PC-9 (cell line): Measurements from ENCODE around the gene EHBP1. TPM values are rescaled to one million over a fixed set of nuclear protein-coding genes. Genes with fewer than 3 reads are reported as not detected.

ENCODE experiments used
- BruUV-seq: library from RNA; stranded (reverse); fragments of 400-500 nt; replicated peaks from 2 replicates; lab custom pipeline; 2021; lab: Mats Ljungman, UMichigan
- CTCF ChIA-PET: fragments of 300-600 bp; sonication (Branson Sonifier 250); formaldehyde crosslinking; loops from one replicate; lab custom pipeline; 2022; ENCODE audit warnings: antibody characterized with exemption; lab: Charles Lee
- POLR2A ChIA-PET: fragments of 300-600 bp; sonication (Branson Sonifier 250); formaldehyde crosslinking; loops from one replicate; lab custom pipeline; 2022; ENCODE audit warnings: antibody characterized with exemption; ENCODE audit not compliant: unreplicated experiment; lab: Charles Lee
- DNase-seq, 2 experiments: peaks; one replicate each; pipeline versions ENCODE4 v3.0.0 to v3.0.0-alpha.2; 2015 to 2022; ENCODE audit warnings: mixed read lengths in 1 of 2
- H2AFZ ChIP-seq: fragments of 200-600 bp; sonication (generic); 2 replicates; pipeline ENCODE4 v1.8.1; 2017; ENCODE audit warnings: antibody characterized with exemption
- H3F3A ChIP-seq: fragments of 200-600 bp; sonication (generic); 2 replicates; pipeline ENCODE4 v1.8.1; 2017; ENCODE audit warnings: antibody characterized with exemption, mild to moderate bottlenecking, low read depth; ENCODE audit not compliant: insufficient read depth
- H3K27ac ChIP-seq: fragments of 200-600 bp; sonication (generic); 2 replicates; pipeline ENCODE4 v1.6.1; 2016; ENCODE audit warnings: mixed run types
- H3K27me3 ChIP-seq: fragments of 200-600 bp; sonication (generic); 2 replicates; pipeline ENCODE4 v1.6.1; 2016; ENCODE audit warnings: low read depth, mixed run types; ENCODE audit not compliant: insufficient read depth
- H3K36me3 ChIP-seq: fragments of 200-600 bp; sonication (generic); 2 replicates; pipeline ENCODE4 v1.6.1; 2016; ENCODE audit warnings: low read depth, mixed run types
- H3K4me1 ChIP-seq: fragments of 200-600 bp; sonication (generic); replicated peaks from 2 replicates; pipeline ENCODE4 v1.6.1; 2016; ENCODE audit warnings: mixed run types; ENCODE audit not compliant: insufficient read depth
- H3K4me2 ChIP-seq: fragments of 200-600 bp; sonication (generic); 2 replicates; pipeline ENCODE4 v1.6.1; 2017; ENCODE audit warnings: mixed run types
- H3K4me3 ChIP-seq: fragments of 200-600 bp; sonication (generic); 2 replicates; pipeline ENCODE4 v1.6.1; 2016; ENCODE audit warnings: mixed run types
- H3K79me2 ChIP-seq: fragments of 200-600 bp; sonication (generic); 2 replicates; pipeline ENCODE4 v1.6.1; 2017; ENCODE audit warnings: low read depth, mixed run types
- H3K9me2 ChIP-seq: fragments of 200-600 bp; sonication (generic); 2 replicates; pipeline ENCODE4 v1.8.1; 2017; ENCODE audit warnings: mild to moderate bottlenecking; ENCODE audit not compliant: insufficient read depth
- H3K9me3 ChIP-seq: fragments of 200-600 bp; sonication (generic); 2 replicates; pipeline ENCODE4 v1.8.1; 2016; ENCODE audit warnings: low read depth; ENCODE audit not compliant: insufficient read depth
- H4K20me1 ChIP-seq: fragments of 200-600 bp; sonication (generic); 2 replicates; pipeline ENCODE4 v1.8.1; 2017; ENCODE audit not compliant: insufficient read depth
- EZH2 ChIP-seq: fragments of 200-600 bp; sonication (generic); IDR thresholded peaks from 2 replicates; pipeline ENCODE4 v1.8.0; 2017; ENCODE audit warnings: antibody characterized with exemption, low read depth
- intact Hi-C: fragments of 100-400 bp; cut with micrococcal nuclease; formaldehyde crosslinking; loops from one replicate; pipeline ENCODE4 v1.10.0; 2022; ENCODE audit not compliant: unreplicated experiment
- total RNA-seq: library from RNA; stranded (reverse); gene quantifications from 2 replicates; pipeline ENCODE4 v1.2.3, GENCODE V29; 2021
- TF ChIP-seq, protein P1 (sequence below): fragments of 200-600 bp; sonication (generic); conservative IDR thresholded peaks from 2 replicates; pipeline ENCODE4 v1.6.1; 2017; ENCODE audit warnings: mixed run types, antibody characterized with exemption, mild to moderate bottlenecking, moderate library complexity

EHBP1 gene
- total RNA-seq, 1 experiment from 2014 or later = 100 TPM

DNA sequence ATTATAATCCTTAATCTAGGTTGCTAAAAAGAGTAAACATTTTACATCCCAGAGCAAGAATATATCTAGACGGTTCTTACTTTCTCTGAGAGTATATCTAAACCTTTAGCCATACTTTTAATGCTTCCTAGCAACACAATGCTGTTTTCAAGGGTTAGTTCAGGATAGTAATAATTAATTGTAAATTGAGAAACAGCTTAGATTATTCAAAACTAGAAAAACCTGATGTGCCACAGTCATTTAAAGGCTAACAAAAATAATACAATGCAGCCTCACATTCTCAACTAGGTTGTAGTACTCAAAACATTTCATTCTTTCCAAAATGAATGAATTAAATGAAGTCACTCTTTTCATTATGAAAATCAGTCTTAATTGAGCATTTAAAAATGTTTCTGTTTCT is 241.9 kb downstream of the EHBP1 start:
- TF ChIP-seq EZH2 = no peak
- TF ChIP-seq, protein P1, sequence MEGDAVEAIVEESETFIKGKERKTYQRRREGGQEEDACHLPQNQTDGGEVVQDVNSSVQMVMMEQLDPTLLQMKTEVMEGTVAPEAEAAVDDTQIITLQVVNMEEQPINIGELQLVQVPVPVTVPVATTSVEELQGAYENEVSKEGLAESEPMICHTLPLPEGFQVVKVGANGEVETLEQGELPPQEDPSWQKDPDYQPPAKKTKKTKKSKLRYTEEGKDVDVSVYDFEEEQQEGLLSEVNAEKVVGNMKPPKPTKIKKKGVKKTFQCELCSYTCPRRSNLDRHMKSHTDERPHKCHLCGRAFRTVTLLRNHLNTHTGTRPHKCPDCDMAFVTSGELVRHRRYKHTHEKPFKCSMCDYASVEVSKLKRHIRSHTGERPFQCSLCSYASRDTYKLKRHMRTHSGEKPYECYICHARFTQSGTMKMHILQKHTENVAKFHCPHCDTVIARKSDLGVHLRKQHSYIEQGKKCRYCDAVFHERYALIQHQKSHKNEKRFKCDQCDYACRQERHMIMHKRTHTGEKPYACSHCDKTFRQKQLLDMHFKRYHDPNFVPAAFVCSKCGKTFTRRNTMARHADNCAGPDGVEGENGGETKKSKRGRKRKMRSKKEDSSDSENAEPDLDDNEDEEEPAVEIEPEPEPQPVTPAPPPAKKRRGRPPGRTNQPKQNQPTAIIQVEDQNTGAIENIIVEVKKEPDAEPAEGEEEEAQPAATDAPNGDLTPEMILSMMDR = no peak
- H3K36me3 ChIP-seq = peaks cover 23% of the 10 kb centered on the region; the same call in 1 of the 2 replicates
- H4K20me1 ChIP-seq = no peaks in the 10 kb centered on the region
- H3K4me1 ChIP-seq = peaks cover 17% of the 10 kb centered on the region
- ChIA-PET CTCF (no interaction called here), POLR2A (no interaction called here)
- DNase-seq = peak in 1 of 2 experiments; percentile 49
- H2AFZ ChIP-seq = no peak overlapping the region
- no peaks in the 10 kb centered on the region for H3K27me3 ChIP-seq
- no peak overlapping the region for H3K4me3 ChIP-seq
- 0 out of 2 replicates have a peak, but pooled peaks cover 3% of the 10 kb centered on the region for H3F3A ChIP-seq
- intact Hi-C loops = no loop called here
- no peaks in the 10 kb centered on the region for H3K9me3 ChIP-seq
- no peak overlapping the region for H3K4me2 ChIP-seq
- no peaks in the 10 kb centered on the region for H3K9me2 ChIP-seq
- H3K27ac ChIP-seq = peak overlapping the region; percentile 1; the same call in 1 of the 2 replicates
- H3K79me2 ChIP-seq = no peaks in the 10 kb centered on the region
- no TSS peak for BruUV-seq

DNA sequence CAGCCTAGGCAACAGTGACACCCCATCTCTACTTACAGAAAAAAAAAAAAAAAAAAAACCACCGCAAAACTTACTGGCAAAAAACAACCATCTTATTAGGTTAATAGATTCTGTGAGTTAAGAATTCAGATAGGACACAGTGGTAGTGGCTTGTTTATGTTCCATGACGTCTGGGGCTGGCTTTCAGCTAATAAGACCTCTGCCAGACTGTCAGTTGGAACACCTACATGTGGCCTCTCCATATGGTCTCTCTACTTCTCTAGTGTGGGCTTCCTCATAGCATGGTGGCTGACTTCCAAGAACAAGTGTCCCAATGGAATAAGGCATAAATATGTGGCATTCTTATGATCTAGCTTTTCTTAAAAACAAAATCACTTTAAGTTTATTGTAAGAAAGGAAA is 251.1 kb downstream of the EHBP1 start:
- TF ChIP-seq EZH2 = no peak
- TF ChIP-seq, protein P1 = no peak
- Histone ChIP-seq H3K9me2 (no peaks in the 10 kb centered on the region), H3K4me2 (no peak overlapping the region), H2AFZ (no peak overlapping the region), H3K27ac (no peak overlapping the region), H3K4me3 (no peak overlapping the region), H4K20me1 (no peaks in the 10 kb centered on the region), H3K36me3 (peaks cover 20% of the 10 kb centered on the region; the same call in 1 of the 2 replicates), H3K27me3 (no peaks in the 10 kb centered on the region), H3K9me3 (no peaks in the 10 kb centered on the region), H3K4me1 (no peaks in the 10 kb centered on the region), H3F3A (no peaks in the 10 kb centered on the region; the same call in 1 of the 2 replicates), H3K79me2 (no peaks in the 10 kb centered on the region)
- BruUV-seq = no TSS peak
- DNase-seq = no peak
- intact Hi-C loops = no loop called here
- POLR2A ChIA-PET = no interaction called here
- CTCF ChIA-PET = no interaction called here

DNA sequence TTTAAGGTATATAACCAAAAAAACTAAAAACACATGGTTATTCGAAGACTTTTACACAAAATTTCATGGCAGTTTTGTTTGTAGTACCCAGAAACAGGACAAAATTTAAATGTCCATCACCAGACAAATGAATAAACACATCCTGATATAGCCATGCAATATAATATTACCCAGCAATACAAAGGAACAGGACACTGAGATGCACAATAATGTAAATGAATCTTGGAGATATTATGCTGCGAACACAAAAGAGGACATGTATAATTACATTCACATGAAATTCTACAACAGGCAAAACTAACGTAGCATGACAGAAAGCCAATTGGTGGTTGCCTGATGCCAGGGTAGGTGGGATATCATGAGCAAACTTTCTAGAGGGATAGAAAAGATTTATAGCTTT is 252.7 kb downstream of the EHBP1 start:
- ChIA-PET POLR2A (no interaction called here), CTCF (no interaction called here)
- H2AFZ ChIP-seq = no peak overlapping the region
- no peaks in the 10 kb centered on the region for H4K20me1 ChIP-seq
- H3K27me3 ChIP-seq = no peaks in the 10 kb centered on the region
- H3K9me2 ChIP-seq = no peaks in the 10 kb centered on the region
- H3K4me3 ChIP-seq = no peak overlapping the region
- no peak overlapping the region for H3K4me2 ChIP-seq
- no peak overlapping the region for H3K27ac ChIP-seq
- intact Hi-C loops = no loop called here
- no peaks in the 10 kb centered on the region; the same call in 1 of the 2 replicates for H3F3A ChIP-seq
- no peaks in the 10 kb centered on the region for H3K79me2 ChIP-seq
- no peaks in the 10 kb centered on the region for H3K9me3 ChIP-seq
- no peaks in the 10 kb centered on the region for H3K4me1 ChIP-seq
- peaks cover 20% of the 10 kb centered on the region; the same call in 1 of the 2 replicates for H3K36me3 ChIP-seq
- BruUV-seq = no TSS peak
- DNase-seq = no peak
- TF ChIP-seq, protein P1 = no peak
